UCSD-AML1 (cell line): ENCODE results near the gene PET100.

Experiments
- DNase-seq: peaks from one replicate; lab custom pipeline; 2025; ENCODE audit not compliant: unreplicated experiment; lab: John Stamatoyannopoulos, UW

The PET100 gene

DNA sequence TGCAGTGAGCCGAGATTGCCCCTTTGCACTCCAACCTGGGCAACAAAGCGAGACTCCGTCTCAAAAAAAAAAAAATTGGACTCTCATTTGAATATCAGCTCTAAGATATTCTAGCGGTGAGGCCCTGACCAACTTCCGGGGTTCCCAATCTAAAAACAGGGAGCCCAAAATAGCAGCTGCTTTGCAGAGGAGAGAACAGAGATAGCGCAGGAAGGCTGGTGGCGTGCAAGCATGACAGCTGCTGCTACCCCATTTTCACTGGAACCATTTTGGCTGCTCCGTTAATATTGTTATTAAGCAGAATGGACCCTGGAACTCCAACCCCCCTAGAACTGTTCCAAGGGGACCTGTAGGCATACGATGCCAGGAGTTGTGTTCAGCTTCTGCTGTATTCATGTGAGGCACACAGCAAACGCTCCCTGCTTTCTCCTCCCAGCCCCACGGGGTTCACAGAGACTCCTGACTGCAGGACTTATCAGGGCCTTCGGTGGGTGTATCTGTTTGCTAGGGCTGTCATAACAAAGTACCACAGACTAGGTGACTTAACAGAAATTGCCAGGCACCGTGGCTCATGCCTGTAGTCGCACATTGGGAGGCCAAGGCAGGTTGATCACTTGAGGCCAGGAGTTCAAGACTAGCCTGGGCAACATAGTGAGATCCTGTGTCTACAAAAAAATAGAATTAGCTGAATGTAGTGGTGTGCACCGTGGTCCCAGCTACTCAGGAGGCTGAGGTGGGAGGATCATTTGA, 18.8 kb downstream of the PET100 start:
- DNase-seq, result peak; percentile 32

DNA sequence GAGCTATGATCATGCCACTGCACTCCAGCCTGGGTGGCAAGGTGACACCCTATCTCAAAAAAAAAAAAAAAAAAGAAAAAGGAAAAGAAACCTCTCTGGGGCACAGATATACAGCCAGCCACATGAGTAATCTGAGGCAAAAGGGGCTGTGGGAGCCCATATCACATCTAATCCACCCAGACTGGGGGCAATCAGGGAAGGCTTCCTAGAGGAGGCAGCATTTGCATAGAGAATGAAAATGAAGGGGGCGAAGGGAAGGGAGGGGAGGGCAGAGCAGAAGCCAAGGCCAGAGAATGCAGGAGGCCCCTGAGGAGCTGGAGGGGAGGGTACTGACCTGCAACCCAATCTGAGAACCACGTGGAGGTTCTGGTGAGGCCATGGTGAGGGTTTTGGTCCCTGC, 20.6 kb downstream of the PET100 start:
- DNase-seq, result no peak

DNA sequence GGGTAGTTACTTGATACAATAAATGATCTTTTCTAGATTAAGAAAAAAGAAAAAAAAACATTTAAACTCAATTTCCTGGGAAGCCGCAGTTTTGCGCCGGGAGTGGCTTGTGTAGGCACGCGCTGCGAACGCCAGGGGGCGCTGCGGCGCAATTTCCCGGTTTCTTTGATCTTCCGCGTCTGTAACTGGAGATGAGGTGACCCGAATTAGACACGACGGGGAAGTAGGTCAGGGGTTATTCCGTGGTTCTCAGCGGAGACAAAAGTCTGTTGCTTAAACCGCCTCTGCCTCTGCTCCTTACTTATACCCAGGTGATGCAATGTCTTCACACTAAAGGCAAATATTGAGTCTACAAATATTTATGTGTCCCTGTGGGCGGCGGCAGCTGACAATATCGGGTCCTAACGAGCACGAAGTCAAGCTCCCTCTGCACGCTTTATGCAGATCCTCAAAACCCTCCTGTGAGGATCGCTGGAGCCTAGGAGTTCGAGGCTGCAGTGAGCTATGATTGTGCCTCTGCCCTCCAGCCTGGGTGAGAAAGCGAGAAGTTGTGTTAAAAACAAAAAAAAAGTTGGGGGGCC, 22.6 kb downstream of the PET100 start:
- DNase-seq, result peak; percentile 88

DNA sequence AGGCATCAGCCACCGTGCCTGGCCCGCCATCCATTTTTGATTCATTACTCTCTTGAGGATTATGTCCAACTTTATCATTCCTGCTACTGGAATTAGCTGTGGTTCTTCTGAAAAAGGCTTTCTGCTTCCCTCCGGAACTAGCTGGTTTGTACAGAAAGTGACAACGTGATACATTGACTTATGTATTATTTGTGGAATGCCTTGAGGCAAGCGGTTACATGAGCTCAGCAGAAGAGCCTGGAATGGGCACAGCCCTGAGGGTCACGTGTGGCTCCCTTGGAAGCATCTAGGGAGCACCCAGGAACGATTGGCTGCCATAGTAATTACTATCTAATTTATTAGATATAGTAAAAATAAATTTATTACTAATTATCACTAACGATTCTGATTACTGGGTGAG, 24.8 kb downstream of the PET100 start:
- no peak for DNase-seq

DNA sequence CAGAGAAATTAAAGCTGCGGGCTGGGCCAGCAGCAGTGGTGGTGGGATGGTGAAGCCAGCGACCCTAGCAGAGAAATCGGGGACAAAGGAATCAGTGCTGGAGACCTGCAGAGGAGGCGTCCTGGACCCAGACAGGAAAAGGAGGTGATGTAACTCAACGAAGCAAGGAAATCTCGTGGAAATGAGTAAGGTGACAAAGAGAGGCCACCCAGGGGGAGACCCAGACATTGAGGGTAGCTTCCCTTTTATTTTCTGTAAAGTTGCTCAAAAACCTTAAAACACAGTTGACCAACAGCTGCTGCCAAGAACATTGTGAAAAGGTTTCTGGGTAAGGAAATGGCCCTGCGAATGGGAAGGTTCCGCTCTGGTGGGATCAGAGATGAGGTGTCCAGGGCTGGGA, 26.0 kb downstream of the PET100 start:
- no peak for DNase-seq

DNA sequence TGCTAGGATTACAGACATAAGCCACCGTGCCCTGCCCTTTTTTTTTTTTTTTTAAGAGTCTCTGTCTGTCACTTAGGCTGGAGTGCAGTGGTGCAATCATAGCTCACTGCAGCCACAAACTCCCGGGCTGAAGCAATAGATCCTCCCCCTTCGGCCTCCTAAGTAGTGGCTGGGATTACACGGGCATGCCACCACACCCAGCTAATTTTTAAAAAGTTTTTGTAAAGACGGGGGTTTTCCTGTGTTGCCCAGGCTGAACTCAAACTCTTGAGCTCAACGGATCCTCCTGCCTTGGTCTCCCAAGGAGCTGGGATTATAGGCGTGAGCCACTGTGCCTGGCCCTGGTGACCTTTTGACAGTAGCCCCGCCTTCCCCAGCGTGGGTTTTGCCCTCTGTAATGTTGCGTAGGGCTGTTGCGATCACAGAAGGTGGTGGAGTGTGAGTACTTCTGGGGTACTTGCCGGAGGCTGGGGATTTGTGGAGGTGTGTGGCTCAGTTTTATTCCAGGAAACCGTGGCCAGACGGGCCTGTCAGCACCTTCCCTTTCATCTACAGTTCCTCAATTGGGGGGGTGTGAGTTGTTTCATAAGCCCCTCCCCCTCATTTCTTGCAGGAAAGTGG, 27.6 kb downstream of the PET100 start:
- peak; percentile 60 for DNase-seq

DNA sequence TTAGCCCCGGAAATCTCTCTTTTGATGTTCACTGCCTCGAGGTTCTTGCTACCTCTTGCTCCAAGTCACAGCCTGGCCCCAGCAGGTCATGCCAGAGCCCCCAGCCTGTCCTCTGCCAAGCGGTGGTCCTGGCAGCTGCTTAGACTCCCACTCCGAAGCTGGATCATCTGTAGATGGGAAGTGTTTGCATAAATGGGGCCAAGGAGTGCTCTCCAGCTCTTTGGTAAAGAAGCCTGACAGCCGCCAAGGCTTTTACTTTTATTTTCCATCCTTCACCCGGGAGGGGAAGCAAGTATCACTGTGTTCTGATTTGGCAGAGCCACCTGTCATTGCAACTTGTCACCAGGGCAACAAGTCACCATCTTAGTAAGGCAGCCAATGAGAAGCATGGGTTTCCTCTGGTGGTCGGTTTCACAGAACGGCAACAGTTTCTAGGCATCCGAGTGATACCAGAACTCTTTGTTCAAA, 28.7 kb downstream of the PET100 start:
- no peak for DNase-seq

DNA sequence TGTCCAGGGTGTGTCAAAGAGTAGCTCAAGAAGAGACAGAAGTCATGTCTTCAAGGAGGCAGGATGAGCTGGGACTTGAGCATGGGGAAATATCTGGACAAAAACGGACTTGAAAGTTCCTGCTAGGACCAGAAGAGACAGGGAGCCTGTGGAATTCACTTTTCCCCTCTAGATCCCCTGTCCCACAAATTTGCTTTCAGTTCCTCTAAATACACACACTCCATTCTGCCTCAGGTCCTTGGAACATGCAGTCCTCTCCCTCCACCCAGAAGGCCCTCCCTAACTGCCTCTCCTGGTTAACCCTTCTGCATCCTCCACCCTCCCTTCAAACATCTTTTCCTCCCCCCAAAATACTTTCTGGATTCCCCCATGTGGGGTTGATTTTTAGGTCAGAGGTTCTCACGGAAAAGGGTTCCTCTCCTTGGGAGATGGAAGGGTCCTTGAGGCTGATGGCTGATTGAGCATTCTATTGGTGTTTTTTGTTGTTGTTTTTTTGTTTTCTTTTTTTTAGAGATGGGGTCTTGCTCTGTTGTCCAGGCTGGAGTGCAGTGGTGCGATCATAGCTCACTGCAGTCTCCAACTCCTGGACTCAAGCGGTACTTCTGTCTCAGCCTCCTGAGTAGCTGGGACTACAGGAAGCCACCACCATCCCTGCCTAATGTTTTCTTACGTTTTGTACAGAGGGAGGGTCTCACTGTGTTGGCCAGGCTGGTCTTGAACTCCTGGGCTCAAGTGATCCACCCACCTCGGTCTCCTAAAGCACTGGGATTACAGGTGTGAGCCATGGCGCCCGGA, 32.3 kb downstream of the PET100 start:
- DNase-seq, result no peak

DNA sequence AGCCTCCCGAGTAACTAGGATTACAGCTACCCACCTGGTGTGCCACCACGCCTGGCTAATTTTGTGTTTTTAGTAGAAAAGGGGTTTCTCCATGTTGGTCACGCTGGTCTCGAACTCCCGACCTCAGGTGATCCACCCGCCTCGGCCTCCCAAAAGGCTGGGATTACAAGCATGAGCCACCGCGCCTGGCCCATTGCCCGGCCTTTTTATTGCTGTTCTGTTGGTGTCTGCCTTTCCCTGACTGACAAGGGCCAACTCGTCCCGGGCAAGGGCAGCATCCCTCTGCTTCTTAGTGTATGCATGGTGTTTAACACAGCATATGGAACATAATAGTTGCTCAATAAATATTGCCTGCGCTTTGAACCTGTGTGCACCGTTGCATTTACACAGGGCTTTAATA, 33.1 kb downstream of the PET100 start:
- DNase-seq, result no peak

DNA sequence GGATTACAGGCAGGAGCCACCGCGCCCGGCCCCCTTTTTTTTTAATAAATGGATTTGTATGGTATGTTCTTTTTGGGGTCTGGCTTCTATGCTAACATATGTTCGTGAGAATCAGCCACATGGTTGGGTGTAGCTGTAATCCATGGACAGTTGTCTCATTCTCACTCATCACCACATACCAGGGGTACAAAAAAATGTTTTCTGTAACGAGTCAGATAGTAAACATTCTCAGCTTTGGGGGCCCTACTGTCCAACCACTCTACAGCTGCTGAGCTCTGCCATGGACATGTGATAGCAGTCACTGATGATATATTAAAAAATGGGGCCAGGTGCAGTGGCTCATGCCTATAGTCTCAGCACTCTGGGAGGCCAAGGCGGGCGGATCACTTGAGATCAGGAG, 34.1 kb downstream of the PET100 start:
- DNase-seq, result no peak

DNA sequence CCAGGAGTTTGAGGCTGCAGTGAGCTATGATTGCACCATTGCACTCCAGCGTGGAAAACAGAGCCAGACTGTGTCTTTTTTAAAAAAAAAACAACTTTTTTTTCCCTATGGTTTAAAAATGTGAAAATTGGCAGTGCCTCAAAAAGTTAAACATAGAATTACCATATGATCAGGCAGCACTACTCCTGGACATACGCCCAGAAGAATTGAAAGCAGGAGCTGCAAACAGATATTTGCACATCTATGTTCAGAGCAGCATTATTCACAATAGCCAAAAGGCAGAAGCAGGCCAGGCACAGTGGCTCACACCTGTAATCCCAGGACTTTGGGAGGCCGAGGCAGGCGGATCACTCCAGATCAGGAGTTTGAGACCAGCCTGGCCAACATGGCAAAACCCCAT, 35.5 kb downstream of the PET100 start:
- DNase-seq, result no peak

DNA sequence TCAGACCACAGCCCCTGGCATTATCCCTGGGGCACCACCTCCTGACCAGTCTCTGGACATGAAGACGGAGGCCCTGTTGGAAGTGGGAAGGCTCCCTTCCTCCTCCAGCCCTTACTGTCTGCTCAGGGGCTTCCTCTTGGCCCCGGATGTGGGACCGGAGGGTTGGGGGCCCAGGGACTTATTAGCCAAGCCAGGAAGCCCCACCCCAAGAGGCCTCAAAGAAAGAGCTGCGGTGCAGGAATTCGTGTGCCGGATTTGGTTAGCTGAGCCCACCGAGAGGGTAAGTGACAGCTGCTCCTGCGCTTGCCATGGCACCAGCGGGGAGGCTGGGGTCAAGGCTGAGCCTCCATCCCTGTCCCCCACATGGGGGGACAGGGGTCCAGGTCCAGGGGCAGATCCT, 39.2 kb downstream of the PET100 start, which contains the start of gene RETN:
RETN (plus strand) TSS at position 208 of the 400 bp plus-strand sequence. CDS start 278 bp downstream, outside the sequence.
- peak; percentile 65 for DNase-seq

DNA sequence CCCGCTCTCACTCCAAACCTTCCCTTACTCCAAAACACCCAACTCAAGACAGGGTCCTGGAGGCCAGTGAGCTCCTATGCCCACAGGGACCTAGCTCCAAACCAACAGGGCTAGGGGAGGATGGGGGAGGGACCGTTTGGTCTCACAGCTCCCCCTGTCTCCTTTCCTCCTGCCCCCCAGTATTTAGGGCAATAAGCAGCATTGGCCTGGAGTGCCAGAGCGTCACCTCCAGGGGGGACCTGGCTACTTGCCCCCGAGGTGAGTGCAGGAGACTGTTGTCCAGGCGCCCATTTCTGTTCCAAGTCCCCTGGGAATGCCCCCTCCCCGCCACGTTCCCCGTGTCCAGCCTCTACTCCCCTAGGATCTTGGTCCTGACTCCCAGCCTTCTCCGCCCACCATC, 40.0 kb downstream of the PET100 start:
- DNase-seq, result no peak

DNA sequence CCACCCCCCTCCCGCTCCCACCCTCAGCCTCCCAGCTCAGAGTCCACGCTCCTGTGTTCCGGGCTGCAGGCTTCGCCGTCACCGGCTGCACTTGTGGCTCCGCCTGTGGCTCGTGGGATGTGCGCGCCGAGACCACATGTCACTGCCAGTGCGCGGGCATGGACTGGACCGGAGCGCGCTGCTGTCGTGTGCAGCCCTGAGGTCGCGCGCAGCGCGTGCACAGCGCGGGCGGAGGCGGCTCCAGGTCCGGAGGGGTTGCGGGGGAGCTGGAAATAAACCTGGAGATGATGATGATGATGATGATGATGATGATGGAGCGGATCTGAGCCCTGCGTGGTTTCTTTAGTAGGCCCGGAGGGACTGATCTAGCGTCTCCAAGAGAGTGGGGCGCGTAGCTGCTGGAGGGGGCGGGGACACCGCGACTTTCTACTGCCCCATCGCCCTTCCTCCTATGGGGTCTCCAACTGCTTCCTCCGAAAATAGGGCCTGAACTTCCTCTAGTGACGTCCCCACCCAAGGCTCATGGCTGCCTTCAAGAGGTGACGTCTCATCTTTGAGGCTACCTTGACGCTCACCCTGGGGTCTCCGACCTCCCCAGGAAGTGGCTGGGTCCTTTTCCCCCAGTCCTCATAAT, 40.7 kb downstream of the PET100 start:
- no peak for DNase-seq

DNA sequence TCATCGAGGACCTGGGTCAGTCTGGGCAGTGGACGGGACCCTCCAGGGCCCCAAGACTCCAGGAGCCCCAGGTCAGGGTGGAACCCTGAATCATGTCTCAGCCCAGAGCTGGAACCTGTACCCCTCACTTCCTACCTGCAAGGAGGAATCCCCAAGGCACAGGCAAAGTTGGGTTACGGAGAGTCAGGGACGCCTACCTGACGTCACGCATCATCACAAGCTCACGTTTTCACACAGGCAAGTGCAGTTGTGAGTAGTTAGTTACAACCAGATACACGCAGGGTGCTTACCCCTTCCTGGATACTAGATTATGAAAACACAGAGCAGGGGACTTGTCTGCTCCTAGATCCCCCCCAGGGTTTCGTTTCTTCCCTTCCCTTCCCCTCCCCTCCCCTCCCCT, 41.2 kb downstream of the PET100 start:
- no peak for DNase-seq

DNA sequence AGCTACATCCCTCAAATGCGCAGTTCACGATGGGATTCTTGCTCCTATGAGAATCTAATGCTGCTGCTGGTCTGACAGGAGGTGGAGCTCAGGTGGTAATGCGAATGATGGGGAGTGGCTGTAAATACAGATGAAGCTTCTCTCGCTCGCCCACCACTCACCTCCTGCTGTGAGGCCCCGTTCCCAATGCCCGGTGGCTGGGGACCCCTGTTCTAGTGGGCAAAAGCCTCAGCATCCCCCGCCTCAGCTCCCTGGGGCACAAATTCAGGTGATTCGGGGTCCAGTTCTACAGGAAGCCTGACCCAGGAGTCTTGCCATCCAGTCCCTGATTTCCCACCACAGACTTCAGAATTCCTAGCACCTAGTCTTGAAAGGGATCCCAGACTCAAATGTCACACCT, 42.9 kb downstream of the PET100 start:
- no peak for DNase-seq

DNA sequence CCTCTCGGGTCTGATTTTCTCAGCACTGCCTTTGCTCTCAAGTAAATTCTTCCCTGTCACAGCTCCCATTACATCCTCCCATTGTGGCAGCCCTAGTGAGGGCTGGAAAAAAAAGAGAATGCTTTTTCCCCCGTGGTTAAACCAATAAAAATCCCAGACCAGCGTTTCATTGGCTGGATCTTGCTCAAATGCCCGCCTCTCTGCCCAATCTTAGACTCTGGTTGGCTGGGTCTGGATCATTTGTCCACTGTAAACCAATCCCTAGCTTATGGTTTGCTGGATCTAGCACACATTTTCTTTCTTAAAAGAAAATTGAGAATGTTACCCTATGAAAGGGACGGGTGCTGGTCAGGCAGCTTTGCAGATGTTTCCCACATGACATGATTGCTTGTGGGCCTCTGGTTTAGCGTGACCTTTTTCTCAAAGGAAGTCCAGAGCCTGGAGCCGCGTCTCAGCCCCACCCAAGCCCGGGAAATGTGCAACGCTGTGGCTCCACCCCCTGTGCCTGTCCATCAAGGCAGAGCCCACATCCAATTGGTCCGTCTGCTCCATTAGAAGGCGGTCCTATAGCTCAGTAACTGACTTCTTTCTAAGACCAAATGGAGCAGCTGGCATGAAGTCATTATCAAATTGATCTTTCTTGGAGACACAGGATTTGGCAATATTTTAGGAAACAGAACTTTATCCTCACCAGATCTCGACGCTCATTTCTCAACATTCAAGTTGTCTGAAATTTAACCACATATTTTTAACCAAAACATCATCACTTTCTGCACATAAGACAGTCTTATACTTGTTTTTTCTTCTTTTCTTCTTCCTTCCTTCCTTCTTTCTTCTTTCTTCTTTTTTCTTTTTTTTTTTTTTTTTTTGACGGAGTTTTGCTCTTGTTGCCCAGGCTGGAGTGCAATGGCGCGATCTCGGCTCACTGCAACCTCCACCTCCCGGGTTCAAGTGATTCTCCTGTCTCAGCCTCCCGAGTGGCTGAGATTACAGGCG, 44.7 kb downstream of the PET100 start:
- peak; percentile 80 for DNase-seq

DNA sequence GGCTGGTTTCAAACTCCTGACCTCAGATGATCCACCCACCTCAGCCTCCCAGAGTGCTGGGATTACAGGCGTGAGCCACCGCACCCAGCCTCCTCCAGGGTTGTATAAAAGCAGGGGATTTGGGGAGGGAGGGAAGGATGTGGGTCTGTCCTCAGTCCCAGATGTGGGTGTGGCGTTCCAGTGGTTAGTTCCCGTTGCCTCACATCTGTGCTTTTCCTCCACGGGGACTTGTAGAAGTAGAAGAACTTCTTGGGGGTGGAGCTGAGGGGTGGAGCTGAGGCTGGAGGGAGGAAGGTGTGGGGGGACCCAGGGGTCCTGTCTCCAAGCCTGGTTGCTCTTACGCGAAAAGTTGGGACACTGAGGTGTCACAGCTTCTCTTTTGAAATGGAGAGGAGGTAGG, 46.8 kb downstream of the PET100 start:
- DNase-seq, result peak; percentile 81

DNA sequence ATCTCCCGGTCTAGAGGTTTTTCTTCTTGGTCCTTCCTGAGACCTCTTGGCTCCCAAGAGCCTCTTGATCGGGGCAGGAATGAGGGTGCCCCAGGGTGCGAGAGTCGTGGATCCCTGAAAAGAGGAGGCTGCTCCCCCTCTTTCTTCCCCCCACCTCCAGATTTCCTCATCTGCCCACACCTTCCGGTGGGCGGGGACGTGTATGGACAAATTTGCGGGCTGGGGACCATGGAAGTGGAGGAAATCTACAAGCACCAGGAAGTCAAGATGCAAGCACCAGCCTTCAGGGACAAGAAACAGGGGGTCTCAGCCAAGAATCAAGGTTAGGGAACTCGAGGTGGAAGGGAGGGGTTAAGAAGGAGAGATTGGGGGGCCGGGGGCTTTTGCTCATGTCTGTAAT, 47.3 kb downstream of the PET100 start, which contains the start of gene MCEMP1:
MCEMP1 (plus strand) TSS at position 237 of the 400 bp plus-strand sequence; CDS start at position 268, 31 bp downstream.
- peak; percentile 76 for DNase-seq
